HEK293 (cell line): Measurements from ENCODE around the gene CHST15.

Experiments used
- SP2 ChIP-seq: fragments of 450-650 bp; formaldehyde crosslinking; IDR thresholded peaks from 2 replicates; pipeline ENCODE4 v1.5.1; 2016; ENCODE audit warnings: missing biosample characterization, missing genetic modification characterization
- YY1 ChIP-seq: fragments of 450-650 bp; formaldehyde crosslinking; IDR thresholded peaks from 2 replicates; pipeline ENCODE4 v1.5.1; 2018; ENCODE audit warnings: missing biosample characterization, missing genetic modification characterization
- ZNF133 ChIP-seq: fragments of 450-650 bp; formaldehyde crosslinking; IDR thresholded peaks from 2 replicates; pipeline ENCODE4 v1.5.1; 2016; ENCODE audit warnings: missing biosample characterization, missing genetic modification characterization
- ZNF2 ChIP-seq: fragments of 450-650 bp; formaldehyde crosslinking; IDR thresholded peaks from 2 replicates; pipeline ENCODE4 v1.5.1; 2016; ENCODE audit warnings: missing biosample characterization, missing genetic modification characterization
- ZNF274 ChIP-seq, 2 experiments: fragments of 200-500 bp in 1 of 2; fragments of 450-650 bp in 1 of 2; sonication (Bioruptor generic) in 1 of 2; formaldehyde crosslinking in 1 of 2; IDR thresholded peaks; 2 replicates each; pipeline versions ENCODE4 v1.5.1 to v1.6.1; 2014 to 2016; ENCODE audit warnings: borderline replicate concordance in 1 of 2, inconsistent platforms in 1 of 2, low read length in 1 of 2, missing biosample characterization in 1 of 2, missing genetic modification characterization in 1 of 2
- ZNF311 ChIP-seq: fragments of 450-650 bp; formaldehyde crosslinking; IDR thresholded peaks from 2 replicates; pipeline ENCODE4 v1.5.1; 2017; ENCODE audit warnings: missing biosample characterization, missing genetic modification characterization, borderline replicate concordance
- ZNF501 ChIP-seq: fragments of 450-650 bp; formaldehyde crosslinking; IDR thresholded peaks from 2 replicates; pipeline ENCODE4 v1.5.1; 2016; ENCODE audit warnings: missing biosample characterization, missing genetic modification characterization
- ZNF548 ChIP-seq: fragments of 450-650 bp; formaldehyde crosslinking; IDR thresholded peaks from 2 replicates; pipeline ENCODE4 v1.5.1; 2016; ENCODE audit warnings: missing biosample characterization, missing genetic modification characterization
- ZNF610 ChIP-seq: fragments of 450-650 bp; formaldehyde crosslinking; IDR thresholded peaks from 2 replicates; pipeline ENCODE4 v1.5.1; 2016; ENCODE audit warnings: missing biosample characterization, missing genetic modification characterization, borderline replicate concordance
- TF ChIP-seq, protein P1 (sequence below): fragments of 450-650 bp; formaldehyde crosslinking; IDR thresholded peaks from 2 replicates; pipeline ENCODE4 v1.5.1; 2017; ENCODE audit warnings: missing biosample characterization, missing genetic modification characterization
- TF ChIP-seq, protein P2 (sequence below): fragments of 450-650 bp; formaldehyde crosslinking; IDR thresholded peaks from 2 replicates; pipeline ENCODE4 v1.5.1; 2016; ENCODE audit warnings: missing biosample characterization, missing genetic modification characterization
- TF ChIP-seq, protein P3 (sequence below): fragments of 450-650 bp; formaldehyde crosslinking; IDR thresholded peaks from 2 replicates; pipeline ENCODE4 v1.5.1; 2016; ENCODE audit warnings: missing biosample characterization, missing genetic modification characterization

DNA sequence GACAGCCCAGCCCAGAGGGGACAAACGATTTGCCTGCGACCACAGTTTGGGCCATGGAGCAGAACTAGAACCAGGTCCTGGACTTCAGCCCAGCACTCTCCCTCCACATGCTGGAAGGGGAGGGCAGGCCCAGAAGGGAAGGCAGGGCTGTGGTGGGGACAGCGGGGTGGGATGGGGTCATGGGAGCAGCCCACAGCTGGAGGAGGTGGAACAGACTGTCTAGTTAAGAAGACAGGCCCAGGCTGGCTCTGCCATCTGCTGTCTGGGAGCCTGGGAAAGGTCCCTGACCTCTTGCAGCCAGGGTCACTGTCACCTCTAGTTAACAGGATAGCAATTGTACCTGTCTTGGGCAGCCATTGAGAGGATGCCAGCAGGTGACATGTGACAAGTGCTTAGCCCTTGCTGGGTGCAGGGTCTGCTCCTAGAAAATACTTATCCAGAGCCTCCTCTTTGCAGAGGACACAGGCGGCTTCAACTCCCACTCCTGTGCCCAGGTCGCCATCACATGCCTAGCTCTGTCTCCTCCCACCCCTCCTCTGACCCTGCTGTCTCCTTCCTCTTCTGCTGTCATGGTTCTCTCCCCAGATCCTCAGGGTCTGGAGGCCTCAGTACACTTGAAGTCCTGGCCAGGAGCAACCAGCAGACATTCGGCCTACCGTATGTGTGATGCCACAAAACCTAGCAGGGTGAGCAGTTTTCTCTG is 37.0 kb upstream of the CHST15 start:
- no peak for TF ChIP-seq ZNF311 (tag by site-specific recombination)
- TF ChIP-seq, protein P1, sequence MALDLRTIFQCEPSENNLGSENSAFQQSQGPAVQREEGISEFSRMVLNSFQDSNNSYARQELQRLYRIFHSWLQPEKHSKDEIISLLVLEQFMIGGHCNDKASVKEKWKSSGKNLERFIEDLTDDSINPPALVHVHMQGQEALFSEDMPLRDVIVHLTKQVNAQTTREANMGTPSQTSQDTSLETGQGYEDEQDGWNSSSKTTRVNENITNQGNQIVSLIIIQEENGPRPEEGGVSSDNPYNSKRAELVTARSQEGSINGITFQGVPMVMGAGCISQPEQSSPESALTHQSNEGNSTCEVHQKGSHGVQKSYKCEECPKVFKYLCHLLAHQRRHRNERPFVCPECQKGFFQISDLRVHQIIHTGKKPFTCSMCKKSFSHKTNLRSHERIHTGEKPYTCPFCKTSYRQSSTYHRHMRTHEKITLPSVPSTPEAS: no peak
- TF ChIP-seq, protein P2, sequence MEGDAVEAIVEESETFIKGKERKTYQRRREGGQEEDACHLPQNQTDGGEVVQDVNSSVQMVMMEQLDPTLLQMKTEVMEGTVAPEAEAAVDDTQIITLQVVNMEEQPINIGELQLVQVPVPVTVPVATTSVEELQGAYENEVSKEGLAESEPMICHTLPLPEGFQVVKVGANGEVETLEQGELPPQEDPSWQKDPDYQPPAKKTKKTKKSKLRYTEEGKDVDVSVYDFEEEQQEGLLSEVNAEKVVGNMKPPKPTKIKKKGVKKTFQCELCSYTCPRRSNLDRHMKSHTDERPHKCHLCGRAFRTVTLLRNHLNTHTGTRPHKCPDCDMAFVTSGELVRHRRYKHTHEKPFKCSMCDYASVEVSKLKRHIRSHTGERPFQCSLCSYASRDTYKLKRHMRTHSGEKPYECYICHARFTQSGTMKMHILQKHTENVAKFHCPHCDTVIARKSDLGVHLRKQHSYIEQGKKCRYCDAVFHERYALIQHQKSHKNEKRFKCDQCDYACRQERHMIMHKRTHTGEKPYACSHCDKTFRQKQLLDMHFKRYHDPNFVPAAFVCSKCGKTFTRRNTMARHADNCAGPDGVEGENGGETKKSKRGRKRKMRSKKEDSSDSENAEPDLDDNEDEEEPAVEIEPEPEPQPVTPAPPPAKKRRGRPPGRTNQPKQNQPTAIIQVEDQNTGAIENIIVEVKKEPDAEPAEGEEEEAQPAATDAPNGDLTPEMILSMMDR (tag by site-specific recombination): no peak
- TF ChIP-seq SP2 (tag by site-specific recombination): no peak
- no peak for TF ChIP-seq YY1 (tag by site-specific recombination)
- TF ChIP-seq ZNF274 (IDR thresholded peaks at IDR 0.05; ENCODE audit: low read length): no peak
- TF ChIP-seq ZNF274 (tag by site-specific recombination; IDR thresholded peaks at IDR 0.05; ENCODE audit: borderline replicate concordance): no peak
- TF ChIP-seq ZNF548 (tag by site-specific recombination): no peak
- TF ChIP-seq, protein P3, sequence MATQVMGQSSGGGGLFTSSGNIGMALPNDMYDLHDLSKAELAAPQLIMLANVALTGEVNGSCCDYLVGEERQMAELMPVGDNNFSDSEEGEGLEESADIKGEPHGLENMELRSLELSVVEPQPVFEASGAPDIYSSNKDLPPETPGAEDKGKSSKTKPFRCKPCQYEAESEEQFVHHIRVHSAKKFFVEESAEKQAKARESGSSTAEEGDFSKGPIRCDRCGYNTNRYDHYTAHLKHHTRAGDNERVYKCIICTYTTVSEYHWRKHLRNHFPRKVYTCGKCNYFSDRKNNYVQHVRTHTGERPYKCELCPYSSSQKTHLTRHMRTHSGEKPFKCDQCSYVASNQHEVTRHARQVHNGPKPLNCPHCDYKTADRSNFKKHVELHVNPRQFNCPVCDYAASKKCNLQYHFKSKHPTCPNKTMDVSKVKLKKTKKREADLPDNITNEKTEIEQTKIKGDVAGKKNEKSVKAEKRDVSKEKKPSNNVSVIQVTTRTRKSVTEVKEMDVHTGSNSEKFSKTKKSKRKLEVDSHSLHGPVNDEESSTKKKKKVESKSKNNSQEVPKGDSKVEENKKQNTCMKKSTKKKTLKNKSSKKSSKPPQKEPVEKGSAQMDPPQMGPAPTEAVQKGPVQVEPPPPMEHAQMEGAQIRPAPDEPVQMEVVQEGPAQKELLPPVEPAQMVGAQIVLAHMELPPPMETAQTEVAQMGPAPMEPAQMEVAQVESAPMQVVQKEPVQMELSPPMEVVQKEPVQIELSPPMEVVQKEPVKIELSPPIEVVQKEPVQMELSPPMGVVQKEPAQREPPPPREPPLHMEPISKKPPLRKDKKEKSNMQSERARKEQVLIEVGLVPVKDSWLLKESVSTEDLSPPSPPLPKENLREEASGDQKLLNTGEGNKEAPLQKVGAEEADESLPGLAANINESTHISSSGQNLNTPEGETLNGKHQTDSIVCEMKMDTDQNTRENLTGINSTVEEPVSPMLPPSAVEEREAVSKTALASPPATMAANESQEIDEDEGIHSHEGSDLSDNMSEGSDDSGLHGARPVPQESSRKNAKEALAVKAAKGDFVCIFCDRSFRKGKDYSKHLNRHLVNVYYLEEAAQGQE (tag by site-specific recombination): no peak
- no peak for TF ChIP-seq ZNF133
- no peak for TF ChIP-seq ZNF610
- no peak for TF ChIP-seq ZNF2 (tag by site-specific recombination)
- TF ChIP-seq ZNF501: no peak
